Naive thymus-derived CD8-positive, alpha-beta T cell (primary cell): Measurements from ENCODE around the gene LGALS4. TPM values are rescaled to one million over a fixed set of nuclear protein-coding genes. Genes with fewer than 3 reads are reported as not detected.

ENCODE experiments used
- ATAC-seq, 2 donors: fragments of 150-1000 bp; cut with Tn5 transposase in 1 of 2; sonication (Bioruptor Pico), chemical (Tn5 transposase) in 1 of 2; 1 replicate in 1 of 2; 2 replicates in 1 of 2; pipeline ENCODE4 v1.10.0; 2021; ENCODE audit warnings: mild to moderate bottlenecking in 2 of 2, moderate library complexity in 2 of 2
- POLR2A ChIA-PET: fragments of 350-600 bp; sonication (Branson Sonifier 250); formaldehyde crosslinking; loops from one replicate; lab custom pipeline; 2021; ENCODE audit warnings: antibody characterized with exemption; lab: Charles Lee
- DNase-seq, 10 donors: peaks; one replicate each; pipeline versions ENCODE4 v3.0.0 to v3.0.0-alpha.2; 2020 to 2022
- H3K27ac Mint-ChIP-seq, 10 donors: one replicate each; pipeline ENCODE4 v1.8.0; 2020 to 2022; ENCODE audit warnings: mild to moderate bottlenecking in 10 of 10, mixed read lengths in 10 of 10, moderate library complexity in 4 of 10, inconsistent platforms in 1 of 10
- H3K27me3 Mint-ChIP-seq, 5 donors: one replicate each; pipeline ENCODE4 v1.8.0; 2021 to 2022; ENCODE audit warnings: mixed read lengths in 5 of 5
- H3K36me3 Mint-ChIP-seq, 3 donors: one replicate each; pipeline ENCODE4 v1.8.0; 2020 to 2022; ENCODE audit warnings: mixed read lengths in 3 of 3, mild to moderate bottlenecking in 2 of 3, inconsistent platforms in 1 of 3
- H3K4me1 Mint-ChIP-seq, 4 donors: one replicate each; pipeline ENCODE4 v1.8.0; 2021 to 2022; ENCODE audit warnings: mixed read lengths in 4 of 4
- H3K4me3 Mint-ChIP-seq, 10 donors: one replicate each; pipeline ENCODE4 v1.8.0; 2020 to 2022; ENCODE audit warnings: mild to moderate bottlenecking in 10 of 10, mixed read lengths in 10 of 10, moderate library complexity in 6 of 10, inconsistent platforms in 1 of 10
- H3K9me3 Mint-ChIP-seq, 9 donors: one replicate each; pipeline ENCODE4 v1.8.0; 2020 to 2022; ENCODE audit warnings: mixed read lengths in 9 of 9, mild to moderate bottlenecking in 3 of 9, inconsistent platforms in 1 of 9, moderate library complexity in 1 of 9
- polyA plus RNA-seq, 3 donors: library from polyadenylated mRNA; unstranded; fragments of 300-500 nt; fragmentation: Illumina TruSeq; gene quantifications; one replicate each; pipeline ENCODE4 v1.2.3, GENCODE V29; 2021
- total RNA-seq, 8 experiments: library from RNA in 2 of 8; stranded (reverse) in 2 of 8; gene quantifications; one replicate each; pipeline ENCODE4 v1.2.3 and lab custom pipeline; 2021 to 2026

LGALS4 gene
- total and polyA plus RNA-seq, 5 experiments from 2014 or later, result 0.27 to 10.7 (median 9.6) TPM; not detected in 2

DNA sequence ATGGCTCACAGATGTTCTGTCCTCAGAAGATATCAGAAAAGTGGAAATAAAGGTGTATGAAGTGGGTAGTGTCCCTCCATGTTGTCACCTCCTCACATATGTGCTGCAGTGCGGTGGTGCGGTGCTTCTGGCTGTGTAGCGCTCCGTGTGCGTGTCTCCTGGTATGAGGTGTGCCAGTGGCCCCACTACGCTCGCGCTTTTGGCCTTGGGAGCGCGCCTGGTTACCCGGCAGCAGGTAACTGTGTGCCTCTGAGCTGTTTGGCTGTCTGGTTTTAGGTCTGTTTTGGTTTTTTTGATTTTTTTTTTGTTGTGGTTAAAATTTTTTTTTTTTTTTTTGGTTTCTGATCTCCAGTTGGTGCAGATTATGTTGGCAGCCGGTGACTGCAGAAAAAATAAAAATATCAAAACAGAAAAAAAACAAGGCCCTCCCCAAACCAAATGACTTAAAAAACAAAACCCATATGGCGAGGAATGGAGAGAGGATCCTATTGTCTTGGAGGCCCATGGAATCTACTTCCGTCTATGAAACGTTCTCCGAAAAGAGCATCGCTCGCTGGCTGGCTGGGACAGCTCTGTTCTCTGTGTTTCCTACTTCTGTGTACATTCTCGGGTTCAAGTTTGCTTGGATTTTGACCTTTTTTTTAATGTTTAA lies 29.2 kb upstream of the LGALS4 start:
- H3K27me3 Mint-ChIP-seq, result peaks cover 0 to 5% (median 0%) of the 10 kb centered on the region in 5 donors
- H3K4me1 Mint-ChIP-seq, result peaks cover 34 to 79% (median 74%) of the 10 kb centered on the region in 4 donors
- peak overlapping the region; percentile 73 to 91 (median 86) for H3K4me3 Mint-ChIP-seq
- peak overlapping the region; percentile 86 to 98 (median 94) for H3K27ac Mint-ChIP-seq
- DNase-seq, result peak in 9 of 10 donors; percentile 54 to 85 (median 74)
- peak; percentile 68 to 73 for ATAC-seq
- peaks cover 9 to 98% (median 52%) of the 10 kb centered on the region in 3 donors for H3K36me3 Mint-ChIP-seq
- POLR2A ChIA-PET, result interaction anchor here (0.5 to 3.1 kb wide), 20 partner anchors 8 to 1443 kb away, joined by 3 to 37 read pairs (median 5); partner anchors contain the start of genes ACTN4, ECH1, EIF3K and NFKBIB
- H3K9me3 Mint-ChIP-seq, result peaks cover 0 to 4% (median 0%) of the 10 kb centered on the region in 9 donors

DNA sequence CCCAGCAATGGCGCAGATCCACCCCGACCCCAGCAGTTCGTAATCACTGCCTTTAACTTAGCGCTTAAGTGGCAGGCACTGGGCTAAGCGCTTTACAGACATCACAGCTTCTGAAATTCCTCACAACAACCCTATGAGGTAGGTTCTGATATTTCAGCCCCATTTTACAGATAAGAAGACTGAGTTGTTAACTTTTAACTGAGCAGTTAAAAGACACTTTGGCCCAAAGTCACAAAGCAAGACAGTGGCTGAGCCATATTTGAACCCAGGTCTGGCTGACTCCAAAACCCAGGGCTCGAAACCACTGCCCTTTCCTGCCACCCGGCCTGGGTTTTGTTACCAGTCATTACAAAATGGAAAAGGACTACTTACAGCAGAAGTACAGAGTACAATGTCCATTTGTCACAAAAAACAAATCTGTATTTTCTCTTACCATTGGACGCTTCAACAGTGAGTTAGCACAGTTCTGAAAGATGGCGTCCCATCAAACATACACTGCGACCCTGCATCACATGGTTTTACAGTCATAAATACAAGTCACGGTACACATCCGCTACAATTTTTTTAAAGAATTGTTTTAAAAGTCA lies 28.5 kb upstream of the LGALS4 start:
- POLR2A ChIA-PET, result interaction anchor here (0.6 to 4.0 kb wide), 14 partner anchors 8 to 1443 kb away, joined by 3 to 37 read pairs (median 10); partner anchors contain the start of genes ECH1, EIF3K and RINL
- peak overlapping the region in 9 of 10 donors; percentile 66 to 90 (median 81) for H3K4me3 Mint-ChIP-seq
- H3K9me3 Mint-ChIP-seq, result peaks cover 0 to 4% (median 0%) of the 10 kb centered on the region in 9 donors
- H3K27ac Mint-ChIP-seq, result peak overlapping the region; percentile 86 to 98 (median 94)
- no peak for DNase-seq
- peaks cover 9 to 99% (median 53%) of the 10 kb centered on the region in 3 donors for H3K36me3 Mint-ChIP-seq
- H3K27me3 Mint-ChIP-seq, result peaks cover 0 to 5% (median 0%) of the 10 kb centered on the region in 5 donors
- no peak for ATAC-seq
- H3K4me1 Mint-ChIP-seq, result peaks cover 34 to 74% (median 71%) of the 10 kb centered on the region in 4 donors

DNA sequence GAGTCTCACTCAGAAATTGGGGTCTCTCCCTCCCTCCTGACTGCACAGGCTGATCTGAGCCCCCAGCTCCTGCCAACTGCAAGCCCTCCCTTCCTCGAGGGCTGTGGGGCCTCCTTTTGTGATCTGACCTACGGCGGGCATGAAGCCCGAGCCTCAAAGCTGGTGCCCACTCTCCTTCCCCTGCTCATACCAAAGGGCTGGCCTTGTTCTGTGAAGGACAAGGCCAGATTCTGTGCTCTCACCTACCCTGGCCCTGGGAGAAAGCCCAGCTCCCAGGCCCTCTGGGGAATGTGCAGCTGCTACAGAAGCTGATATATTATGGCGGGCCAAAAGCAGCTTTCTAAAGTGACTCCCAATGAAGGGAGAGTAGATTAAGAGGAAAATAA lies 27.8 kb upstream of the LGALS4 start:
- Mint-ChIP-seq H3K27me3 (peaks cover 0 to 5% (median 0%) of the 10 kb centered on the region in 5 donors), H3K9me3 (peaks cover 0 to 4% (median 0%) of the 10 kb centered on the region in 9 donors), H3K27ac (peak overlapping the region in 9 of 10 donors; percentile 73 to 98 (median 91)), H3K4me1 (peaks cover 33 to 67% (median 64%) of the 10 kb centered on the region in 4 donors), H3K4me3 (peak overlapping the region in 7 of 10 donors; percentile 64 to 87 (median 73)), H3K36me3 (peaks cover 8 to 99% (median 49%) of the 10 kb centered on the region in 3 donors)
- POLR2A ChIA-PET, result interaction anchor here (0.5 to 4.0 kb wide), 9 partner anchors 9 to 102 kb away, joined by 3 to 37 read pairs (median 13); partner anchors contain the start of genes ECH1 and RINL
- DNase-seq (no peak), ATAC-seq (no peak)

DNA sequence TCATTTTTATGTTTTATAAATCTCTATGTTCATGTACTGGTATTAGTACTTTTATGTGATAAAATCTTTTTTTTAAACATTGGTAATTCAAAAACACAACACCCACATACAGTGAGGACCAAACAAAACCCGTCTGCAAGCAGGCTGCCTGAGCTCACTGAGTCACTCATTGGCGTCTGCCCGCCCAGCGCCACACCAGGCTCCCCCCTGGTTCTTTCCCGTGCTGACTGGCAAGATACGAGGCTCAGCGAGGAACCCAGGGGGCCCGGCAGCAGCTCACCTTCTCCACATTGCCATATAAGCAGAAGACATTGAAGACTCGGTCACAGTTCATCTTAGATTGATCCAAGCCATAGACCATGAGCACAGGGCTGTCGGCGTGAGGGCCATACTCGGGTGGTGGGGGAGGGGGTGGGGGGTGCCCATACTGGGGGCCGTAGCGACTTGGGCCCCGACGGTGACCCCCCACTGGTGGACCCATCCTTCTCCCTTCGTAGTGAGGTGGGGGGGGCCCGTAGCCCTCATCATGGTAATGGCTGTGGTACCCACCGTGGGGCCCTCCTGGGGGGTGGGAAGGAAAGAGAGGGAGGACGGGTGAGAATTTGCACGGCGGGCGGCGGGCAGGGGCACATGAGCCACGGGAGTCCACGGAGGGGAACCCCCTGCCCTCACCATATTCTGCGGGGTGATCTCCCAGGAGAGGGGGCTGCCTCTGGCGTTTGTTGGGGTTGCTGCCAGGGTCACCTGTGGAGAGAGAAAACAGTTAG lies 27.3 kb upstream of the LGALS4 start:
- H3K4me3 Mint-ChIP-seq, result peak overlapping the region in 3 of 10 donors; percentile 57 to 63 (median 57)

DNA sequence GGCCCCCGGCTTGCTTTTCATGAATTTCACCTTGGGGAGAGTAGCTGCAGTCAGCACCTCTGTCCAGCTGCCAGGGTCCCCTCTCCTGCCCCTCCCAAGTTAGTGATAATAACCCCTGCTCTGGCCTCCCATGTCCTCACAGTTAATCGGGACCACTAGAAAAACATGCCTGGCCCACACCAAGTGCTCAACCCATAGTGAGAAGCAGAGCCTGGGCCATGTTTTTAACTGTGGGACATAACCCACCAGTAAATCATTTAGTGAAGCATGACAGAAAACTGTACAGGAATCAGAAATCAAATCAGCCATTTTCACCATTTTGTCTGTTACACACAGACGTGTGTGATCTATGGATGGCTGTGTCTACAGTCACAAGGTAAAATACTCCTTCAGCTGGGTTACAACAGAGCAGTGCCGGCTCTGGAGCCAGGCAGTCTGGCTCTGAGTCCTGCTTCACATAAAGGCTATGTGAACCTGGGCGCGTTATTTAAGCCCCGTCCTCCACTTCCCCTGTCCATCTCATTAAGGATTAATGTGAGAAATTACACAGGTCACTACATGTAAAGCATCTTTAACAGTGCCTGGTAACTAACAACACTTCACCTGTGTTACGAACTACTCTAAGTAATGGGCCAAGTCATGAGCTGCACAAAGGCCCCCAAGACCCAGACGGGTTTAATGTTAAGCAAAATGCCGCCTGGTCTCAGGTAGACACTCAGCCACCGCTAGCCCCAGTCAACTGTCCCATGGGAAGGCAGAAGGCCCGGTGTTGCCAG lies 26.4 kb upstream of the LGALS4 start:
- ATAC-seq, result no peak
- Mint-ChIP-seq H3K27me3 (peaks cover 0 to 5% (median 0%) of the 10 kb centered on the region in 5 donors), H3K9me3 (peaks cover 0 to 4% (median 0%) of the 10 kb centered on the region in 9 donors), H3K4me3 (no peak overlapping the region), H3K4me1 (peaks cover 25 to 55% (median 54%) of the 10 kb centered on the region in 4 donors), H3K36me3 (peaks cover 5 to 88% (median 42%) of the 10 kb centered on the region in 3 donors), H3K27ac (peak overlapping the region in 7 of 10 donors; percentile 22 to 92 (median 52))
- DNase-seq, result no peak
- POLR2A ChIA-PET, result interaction anchor here (0.6 to 4.0 kb wide), 3 partner anchors 10 to 36 kb away, joined by 3 to 26 read pairs (median 6); no protein-coding TSS in a partner anchor

More for the DNA sequence above, 27.3 kb upstream of the LGALS4 start:
- ATAC-seq (no peak), DNase-seq (no peak)
- peaks cover 5 to 96% (median 45%) of the 10 kb centered on the region in 3 donors for H3K36me3 Mint-ChIP-seq
- POLR2A ChIA-PET, result interaction anchor here (0.5 to 4.0 kb wide), 9 partner anchors 8 to 70 kb away, joined by 3 to 37 read pairs (median 6); partner anchors contain the start of genes ECH1 and RINL
- H3K27ac Mint-ChIP-seq, result peak overlapping the region in 7 of 10 donors; percentile 25 to 98 (median 74)
- H3K27me3 Mint-ChIP-seq, result peaks cover 0 to 5% (median 0%) of the 10 kb centered on the region in 5 donors
- peaks cover 29 to 62% (median 60%) of the 10 kb centered on the region in 4 donors for H3K4me1 Mint-ChIP-seq
- H3K9me3 Mint-ChIP-seq, result peaks cover 0 to 4% (median 0%) of the 10 kb centered on the region in 9 donors

DNA sequence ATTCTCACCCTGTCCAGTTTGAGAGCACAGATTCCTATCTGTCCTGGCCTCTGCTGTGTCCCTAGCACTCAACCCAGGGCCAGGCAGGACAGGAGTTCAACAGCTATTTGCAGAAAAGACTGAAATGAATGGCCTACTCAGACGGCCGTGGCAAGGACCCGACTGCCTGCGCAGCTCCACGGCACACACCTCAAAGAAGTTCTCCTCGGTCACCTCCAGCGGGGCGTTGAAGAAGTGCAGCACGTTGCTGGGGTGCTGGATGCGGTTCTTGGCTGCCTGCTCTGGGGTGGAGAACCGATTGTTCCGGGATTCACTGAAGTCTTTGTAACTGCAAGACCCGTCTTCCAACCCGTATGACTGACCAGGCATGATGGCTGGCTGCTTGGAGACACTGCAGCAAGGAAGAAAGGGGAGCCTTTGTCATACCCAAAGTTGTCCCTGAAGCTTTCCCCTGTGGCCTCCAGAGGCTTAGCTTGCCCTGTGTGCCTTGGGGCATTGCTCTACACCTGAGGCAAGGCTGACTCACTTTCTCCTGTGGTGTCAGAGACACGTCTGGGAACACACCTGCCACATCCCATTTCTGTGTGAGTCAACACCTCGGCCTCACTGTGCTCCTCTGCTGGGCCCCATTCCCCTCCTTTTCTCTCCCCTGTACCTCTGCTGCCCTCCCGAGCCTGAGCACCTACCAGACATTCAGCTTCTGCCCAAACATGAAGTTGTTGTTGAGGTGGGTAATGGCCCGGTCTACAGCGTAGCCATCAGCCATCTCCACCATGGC lies 25.7 kb upstream of the LGALS4 start:
- Mint-ChIP-seq H3K4me1 (peaks cover 23 to 49% (median 46%) of the 10 kb centered on the region in 4 donors), H3K27me3 (peaks cover 0 to 5% (median 0%) of the 10 kb centered on the region in 5 donors), H3K27ac (peak overlapping the region in 7 of 10 donors; percentile 20 to 92 (median 56)), H3K9me3 (peaks cover 0 to 4% (median 0%) of the 10 kb centered on the region in 9 donors), H3K36me3 (peaks cover 5 to 80% (median 35%) of the 10 kb centered on the region in 3 donors), H3K4me3 (no peak overlapping the region)
- POLR2A ChIA-PET, result interaction anchor here (0.6 to 4.0 kb wide), 5 partner anchors 11 to 34 kb away, joined by 3 to 26 read pairs (median 4); no protein-coding TSS in a partner anchor
- ATAC-seq (no peak), DNase-seq (no peak)

DNA sequence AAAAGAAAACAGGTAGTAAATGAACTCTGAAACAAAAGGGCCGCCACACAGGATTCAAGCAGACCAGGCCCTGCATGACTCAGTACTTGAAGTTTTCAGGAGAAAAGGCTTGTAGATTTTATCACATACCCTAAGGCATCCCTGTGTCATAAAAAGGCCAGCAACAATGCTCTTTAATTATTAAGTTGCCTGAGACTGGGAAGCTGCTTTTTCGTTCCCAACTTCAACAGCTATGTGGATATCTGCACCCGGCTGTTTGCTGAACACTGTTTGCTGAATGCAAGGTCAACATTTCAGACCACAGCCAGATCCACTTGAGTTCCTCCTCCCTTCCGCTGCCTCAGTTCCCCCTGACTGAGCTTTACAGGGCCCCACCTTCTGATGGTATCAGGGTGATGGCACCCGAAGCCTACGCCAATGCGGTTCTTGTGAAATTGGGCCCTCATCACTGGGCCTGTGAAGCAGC lies 24.9 kb upstream of the LGALS4 start:
- Mint-ChIP-seq H3K4me1 (peaks cover 17 to 45% (median 41%) of the 10 kb centered on the region in 4 donors), H3K27ac (peak overlapping the region in 2 of 10 donors; percentile 34 to 44), H3K27me3 (peaks cover 0 to 5% (median 0%) of the 10 kb centered on the region in 5 donors), H3K4me3 (peak overlapping the region in 1 of 10 donors; percentile 12), H3K9me3 (peaks cover 0 to 4% (median 0%) of the 10 kb centered on the region in 9 donors), H3K36me3 (peaks cover 5 to 73% (median 32%) of the 10 kb centered on the region in 3 donors)
- DNase-seq, result no peak
- no peak for ATAC-seq
- POLR2A ChIA-PET, result interaction anchor here (0.6 to 4.0 kb wide), 4 partner anchors 11 to 32 kb away, joined by 3 to 26 read pairs (median 6); no protein-coding TSS in a partner anchor

DNA sequence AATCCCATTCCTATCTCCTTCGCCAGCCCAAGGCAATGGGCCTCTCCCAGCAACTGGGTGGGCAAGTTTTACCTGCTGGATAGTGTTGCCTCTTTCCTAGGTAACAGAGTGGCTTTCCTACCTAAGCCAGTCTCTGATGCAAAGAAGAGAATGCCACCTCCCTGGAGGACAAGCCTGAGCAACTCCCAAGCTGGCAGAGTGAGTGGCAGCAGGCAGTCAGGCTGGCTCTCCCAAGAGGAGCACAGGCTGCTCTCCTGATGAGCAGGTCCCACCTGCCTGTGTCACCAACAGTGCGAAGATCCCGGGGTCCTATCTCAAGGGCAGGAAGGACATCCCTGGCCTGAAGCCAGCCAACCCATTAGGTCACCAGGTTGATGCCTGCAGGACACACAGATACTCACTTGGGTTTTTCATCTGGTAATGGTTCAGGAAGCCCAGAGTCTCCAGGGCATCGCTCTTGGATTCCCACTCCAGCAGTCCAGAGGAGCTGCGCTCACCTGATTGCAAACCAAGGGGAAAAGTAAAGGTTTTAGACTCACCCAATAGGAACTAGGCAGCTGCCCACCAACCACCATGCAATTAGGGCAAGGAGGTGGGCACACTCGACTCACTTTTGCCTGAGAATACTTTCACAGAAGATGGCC lies 24.4 kb upstream of the LGALS4 start:
- peaks cover 0 to 4% (median 0%) of the 10 kb centered on the region in 9 donors for H3K9me3 Mint-ChIP-seq
- peaks cover 0 to 3% (median 0%) of the 10 kb centered on the region in 5 donors for H3K27me3 Mint-ChIP-seq
- ATAC-seq (no peak), DNase-seq (no peak)
- peak overlapping the region in 5 of 10 donors; percentile 18 to 69 (median 44) for H3K27ac Mint-ChIP-seq
- H3K4me1 Mint-ChIP-seq, result peaks cover 13 to 44% (median 38%) of the 10 kb centered on the region in 4 donors
- H3K36me3 Mint-ChIP-seq, result peaks cover 0 to 67% (median 31%) of the 10 kb centered on the region in 3 donors
- POLR2A ChIA-PET, result interaction anchor here (1.2 to 4.0 kb wide), 3 partner anchors 12 to 32 kb away, joined by 4 to 26 read pairs (median 7); no protein-coding TSS in a partner anchor
- peak overlapping the region in 1 of 10 donors; percentile 48 for H3K4me3 Mint-ChIP-seq

DNA sequence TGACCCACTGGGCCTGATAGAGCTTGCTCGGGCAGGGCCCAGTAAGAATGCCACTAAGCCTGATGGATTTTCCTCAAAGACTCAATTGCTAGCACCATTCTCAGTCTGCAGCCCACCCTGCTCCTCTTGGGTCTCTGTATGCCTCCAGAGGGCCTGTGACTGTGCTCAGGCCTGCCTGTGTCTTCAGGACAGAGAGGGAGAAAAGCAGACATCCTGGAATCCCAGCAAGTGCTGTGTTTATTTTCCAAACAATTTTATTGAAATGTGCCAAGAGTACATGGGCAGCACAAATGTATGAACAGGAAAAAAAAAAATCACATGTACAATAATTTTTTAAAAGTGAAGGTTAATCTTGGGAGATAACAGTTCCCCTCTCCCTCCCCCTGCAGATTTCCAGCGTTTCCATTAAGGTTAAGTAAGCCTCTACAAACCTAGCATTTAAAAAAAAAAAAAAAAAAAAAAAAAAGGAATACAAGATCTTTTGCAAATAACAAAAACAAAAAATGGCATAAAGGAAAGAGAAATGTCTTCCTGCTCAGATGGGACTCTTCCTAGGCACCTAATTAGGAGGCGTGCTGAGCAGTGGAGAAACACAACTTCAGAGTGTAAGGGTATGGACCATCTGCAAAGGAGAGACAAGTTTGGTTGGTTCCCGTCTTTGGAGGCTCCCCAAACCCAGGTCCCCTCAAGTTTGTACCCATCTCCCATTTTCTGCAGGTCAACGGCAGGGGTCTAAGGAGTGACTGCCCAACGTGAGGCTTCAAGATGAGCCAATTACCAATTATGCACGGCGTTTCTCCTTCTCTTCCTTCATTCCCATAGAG lies 23.6 kb upstream of the LGALS4 start:
- no peak for DNase-seq
- Mint-ChIP-seq H3K27me3 (no peaks in the 10 kb centered on the region), H3K4me1 (peaks cover 12 to 41% (median 38%) of the 10 kb centered on the region in 4 donors), H3K9me3 (no peaks in the 10 kb centered on the region), H3K4me3 (peak overlapping the region in 1 of 10 donors; percentile 10), H3K27ac (peak overlapping the region in 8 of 10 donors; percentile 18 to 73 (median 51)), H3K36me3 (peaks cover 0 to 60% (median 26%) of the 10 kb centered on the region in 3 donors)
- ATAC-seq, result no peak
- POLR2A ChIA-PET, result interaction anchor here (0.9 to 1.8 kb wide), 4 partner anchors 13 to 40 kb away, joined by 3 to 7 read pairs (median 4); no protein-coding TSS in a partner anchor
